NCI-H146 (cell line): ENCODE results near the gene IFFO2.
A peak's percentile ranks its signal among the peaks of the same experiment; 100 is the strongest.
"Not testable (repeated sequence)": the region's sequence is repeated elsewhere in the genome, so short reads cannot be mapped to it uniquely, and the experiment has no call there.

Experiments used
- DNase-seq: peaks from one replicate; lab custom pipeline; 2025; lab: John Stamatoyannopoulos, UW

Gene IFFO2

DNA sequence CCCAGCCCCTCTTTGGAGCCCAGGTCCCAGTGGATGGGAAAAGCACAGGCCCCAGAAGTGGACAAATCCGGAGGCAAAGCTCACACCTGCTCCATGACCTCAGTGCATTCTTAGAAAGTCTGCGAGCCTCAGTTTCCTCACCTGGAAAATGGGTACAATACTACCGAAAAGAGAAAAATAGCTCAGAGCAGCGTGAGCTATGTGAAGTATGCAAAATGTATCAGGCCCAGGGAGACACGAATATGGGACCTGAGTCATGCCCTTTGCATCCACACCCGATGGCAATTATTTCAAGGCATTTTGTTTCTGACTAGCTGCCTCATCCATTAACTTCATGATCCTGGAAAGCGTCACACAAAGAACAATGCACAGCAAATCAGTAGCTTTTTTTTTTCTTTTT lies 63.4 kb downstream of the IFFO2 start:
- no peak for DNase-seq

DNA sequence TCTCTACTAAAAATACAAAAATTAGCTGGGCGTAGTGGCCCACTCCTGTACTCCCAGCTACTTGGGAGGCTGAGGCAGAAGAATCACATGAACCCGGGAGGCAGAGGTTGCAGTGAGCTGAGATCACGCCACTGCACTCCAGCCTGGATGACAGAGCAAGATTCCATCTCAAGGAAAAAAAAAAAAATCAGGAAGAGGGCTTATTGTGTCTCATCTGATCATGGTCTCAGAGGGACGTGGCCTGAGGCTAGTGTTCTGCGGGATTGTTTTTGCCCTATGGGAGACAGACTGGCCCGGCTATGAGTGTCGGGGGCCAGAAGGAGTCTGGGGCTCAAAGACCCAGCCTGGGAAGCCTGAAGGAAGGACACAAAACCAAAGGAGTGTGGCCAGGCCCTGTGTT lies 64.6 kb downstream of the IFFO2 start:
- not testable (repeated sequence) for DNase-seq

DNA sequence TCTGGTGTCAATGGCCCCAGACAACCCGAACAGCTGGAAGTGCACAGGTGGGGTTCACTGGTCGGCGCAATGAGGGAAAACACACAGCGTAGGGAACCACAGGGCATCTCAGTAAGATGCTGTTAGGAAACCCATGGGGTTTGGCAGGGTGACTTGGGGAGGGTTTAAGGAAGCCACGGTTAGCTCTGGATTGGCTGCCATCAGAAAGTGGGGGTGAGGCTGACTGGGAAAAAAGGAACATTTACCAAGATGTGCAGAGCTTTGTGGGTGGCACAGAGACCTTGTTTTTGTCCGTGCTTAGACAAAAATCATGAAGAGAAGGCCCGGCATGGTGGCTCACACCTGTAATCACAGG lies 65.1 kb downstream of the IFFO2 start:
- DNase-seq, result no peak

- no peak for DNase-seq
These were observed 65.6 kb downstream of the IFFO2 start for GRCh38 chr1:18890706-18891425.

DNA sequence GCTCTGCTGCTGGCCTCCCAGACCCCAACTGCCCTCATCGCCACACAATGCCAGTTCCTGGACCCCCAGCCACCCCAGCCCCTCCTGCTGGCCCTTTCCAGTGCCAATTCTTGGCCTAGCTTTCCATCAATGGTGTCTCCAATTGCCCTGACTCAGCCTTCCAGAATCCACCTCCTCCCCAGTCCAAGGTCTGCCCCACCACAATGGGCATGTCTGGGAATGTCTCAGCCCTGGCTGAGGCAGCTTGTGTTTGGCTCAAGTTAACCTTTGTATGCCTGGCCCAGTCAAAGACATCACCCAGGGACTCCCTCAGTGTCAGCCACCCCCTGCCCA lies 70.5 kb downstream of the IFFO2 start:
- DNase-seq, result no peak

DNA sequence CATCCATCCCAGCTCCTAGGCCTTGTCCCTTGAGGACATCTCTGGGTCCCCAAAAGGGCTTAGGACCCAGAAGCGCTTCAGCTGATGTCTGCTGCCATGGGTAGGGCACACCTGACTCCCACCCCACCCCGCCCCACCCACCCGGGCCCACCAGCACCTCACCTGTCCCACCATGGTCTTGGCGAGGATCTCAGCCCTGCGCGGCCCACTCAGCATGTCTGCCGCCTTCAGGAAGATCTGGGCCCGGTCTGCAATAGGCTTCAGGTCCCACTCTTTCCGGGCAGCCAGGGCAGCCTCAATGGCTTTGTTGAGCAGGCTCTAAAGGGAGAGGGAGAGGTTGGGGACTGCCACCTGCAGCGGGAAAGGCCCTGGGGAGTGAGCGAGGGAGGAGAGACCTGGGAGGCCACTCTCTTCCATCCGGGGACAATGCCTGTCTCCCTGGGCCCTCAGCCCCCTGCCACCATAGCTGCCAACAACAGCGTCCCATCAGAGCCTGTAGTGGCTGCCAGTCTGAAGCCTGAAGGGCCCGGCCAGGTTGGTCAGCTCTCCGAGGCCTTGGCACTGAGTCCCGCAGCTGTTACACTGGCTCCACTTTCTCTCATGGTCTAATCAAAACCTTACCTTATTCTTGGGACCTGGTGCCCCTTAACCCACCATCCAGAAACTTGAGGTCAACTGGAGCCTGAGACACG lies 71.0 kb downstream of the IFFO2 start:
- no peak for DNase-seq

- DNase-seq, result no peak
These were observed 71.7 kb downstream of the IFFO2 start for GRCh38 chr1:18884727-18885126.

GRCh38 chr1:18884419-18884717 lies 72.1 kb downstream of the IFFO2 start:
- no peak for DNase-seq

GRCh38 chr1:18883636-18884418 lies 72.6 kb downstream of the IFFO2 start:
- peak; percentile 16 for DNase-seq

DNA sequence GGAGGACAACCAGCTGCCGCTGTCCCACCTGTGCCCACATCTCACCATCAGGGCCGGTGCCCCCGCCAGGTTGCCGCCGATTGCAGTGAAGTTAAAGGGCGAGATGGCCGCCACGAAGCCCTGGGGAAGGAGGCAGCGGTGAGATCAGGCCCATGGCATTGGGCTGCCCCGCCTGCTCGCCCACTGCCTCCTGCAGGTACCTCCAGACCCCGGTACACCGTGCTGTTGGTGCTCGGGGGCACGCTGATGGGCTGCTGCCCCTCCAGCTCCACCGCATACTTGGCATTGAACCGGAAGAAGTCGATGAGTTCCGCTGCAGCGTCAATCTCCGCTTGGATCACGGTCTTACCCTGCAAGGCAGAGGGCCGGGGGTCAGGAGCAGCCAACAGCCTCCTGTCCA lies 73.4 kb downstream of the IFFO2 start:
- DNase-seq, result no peak

DNA sequence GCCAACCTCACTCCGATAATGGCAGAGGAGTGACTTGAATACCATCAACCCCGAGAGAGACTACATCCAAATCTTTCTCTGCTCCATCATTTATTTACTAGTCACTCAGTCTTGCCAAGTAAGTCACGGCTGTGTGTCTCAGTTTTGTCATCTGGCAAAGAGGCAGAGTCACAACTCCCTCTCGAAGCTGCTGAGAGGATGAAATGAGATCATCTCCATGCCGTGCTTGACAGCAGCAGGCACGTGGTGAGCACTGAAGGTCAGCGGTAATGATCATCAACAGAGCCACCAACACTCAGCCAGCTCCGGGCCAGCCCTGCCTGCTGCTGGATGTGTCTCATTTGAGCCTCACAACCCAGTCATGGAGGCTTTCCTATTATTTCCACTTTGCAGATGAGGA lies 74.0 kb downstream of the IFFO2 start:
- DNase-seq, result no peak

GRCh38 chr1:18881642-18882431 lies 74.6 kb downstream of the IFFO2 start:
- no peak for DNase-seq

GRCh38 chr1:18881164-18881563 lies 75.3 kb downstream of the IFFO2 start:
- no peak for DNase-seq

GRCh38 chr1:18880585-18880984 lies 75.9 kb downstream of the IFFO2 start:
- DNase-seq, result no peak

DNA sequence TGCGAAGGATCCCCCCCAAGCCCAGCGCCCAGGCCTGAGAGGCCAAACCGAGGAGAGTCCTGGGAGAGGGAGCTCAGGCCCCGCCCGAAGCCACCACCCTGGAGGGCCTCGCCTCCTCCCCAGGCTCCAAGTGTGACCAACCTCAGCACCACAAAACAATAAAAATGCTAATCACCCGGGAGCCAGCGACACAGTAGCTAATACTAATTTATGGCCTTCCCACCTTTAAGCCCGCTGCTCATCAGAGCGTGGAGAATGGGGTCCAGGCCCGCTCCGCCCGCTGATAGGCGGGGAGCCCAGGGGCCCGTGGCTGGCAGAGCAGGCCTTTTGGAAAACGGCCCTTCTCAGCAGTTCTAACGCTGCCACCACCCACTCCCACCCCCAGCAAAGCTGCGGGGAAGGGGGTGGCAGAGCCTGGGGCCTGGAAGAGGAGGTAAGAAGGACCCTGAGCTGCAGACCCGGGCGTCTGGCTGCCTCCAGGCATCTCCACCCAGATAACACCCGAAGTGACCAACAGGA lies 76.6 kb downstream of the IFFO2 start:
- DNase-seq, result no peak

DNA sequence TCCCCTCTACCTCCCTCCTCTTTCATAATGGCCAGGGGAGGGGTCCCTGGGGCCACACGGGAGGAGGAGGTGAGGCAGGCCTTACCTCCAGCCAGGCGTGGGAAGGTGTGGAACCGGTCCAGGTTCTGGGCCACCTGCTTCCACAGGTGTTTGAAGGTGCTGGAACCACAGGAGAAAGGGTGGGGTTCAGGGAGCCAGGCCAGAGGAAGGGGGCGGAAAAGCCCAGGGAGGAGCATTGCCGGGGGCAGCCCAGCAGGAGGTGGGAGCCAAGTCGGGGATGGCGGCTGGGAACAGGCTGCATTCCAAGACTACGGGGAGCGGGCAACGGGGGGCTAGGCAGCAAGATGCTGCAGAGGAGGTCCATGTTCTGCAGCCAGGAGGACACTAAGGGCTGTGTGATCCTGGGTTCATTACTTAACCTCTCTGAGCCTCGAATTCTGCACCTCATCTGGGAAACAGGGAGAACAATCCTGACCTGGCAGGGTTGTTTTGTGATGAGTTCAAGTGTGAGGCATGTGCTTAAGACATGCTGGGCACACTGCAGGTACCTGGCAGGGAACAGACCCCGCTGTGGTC lies 77.2 kb downstream of the IFFO2 start:
- no peak for DNase-seq

DNA sequence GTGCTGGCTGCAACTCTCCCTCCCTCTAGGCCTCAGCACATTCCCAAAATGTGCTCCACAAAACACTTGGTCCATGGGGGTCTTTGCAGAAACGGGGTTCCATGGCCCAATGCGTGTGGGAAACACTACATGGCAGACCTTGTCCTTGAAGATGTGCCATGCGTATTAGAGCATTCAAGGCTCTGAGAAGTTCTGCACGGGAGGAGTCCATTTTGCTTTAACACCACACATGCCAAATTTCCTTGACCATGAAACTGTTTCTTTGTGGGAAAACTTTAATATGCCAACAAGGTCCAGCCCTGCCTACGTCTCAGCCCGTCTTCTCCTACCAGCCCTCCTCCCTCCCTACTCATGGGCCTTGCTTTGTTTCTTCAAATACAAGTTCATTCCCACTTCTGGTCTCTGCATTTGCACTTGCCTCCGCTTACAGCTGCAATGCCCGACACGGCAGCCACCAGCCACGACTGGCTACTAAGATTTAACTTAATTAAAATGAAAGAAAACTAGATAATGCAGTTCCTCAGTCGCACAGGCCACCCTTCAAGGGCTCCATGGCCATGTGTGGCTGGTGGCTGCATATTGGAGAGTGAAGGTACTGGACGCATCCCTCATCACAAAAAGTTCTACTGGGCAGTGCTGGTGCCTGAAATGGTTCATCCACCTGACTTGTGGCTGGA lies 77.8 kb downstream of the IFFO2 start:
- no peak for DNase-seq

- DNase-seq, result no peak
These were observed 79.2 kb downstream of the IFFO2 start for GRCh38 chr1:18877282-18877681.

DNA sequence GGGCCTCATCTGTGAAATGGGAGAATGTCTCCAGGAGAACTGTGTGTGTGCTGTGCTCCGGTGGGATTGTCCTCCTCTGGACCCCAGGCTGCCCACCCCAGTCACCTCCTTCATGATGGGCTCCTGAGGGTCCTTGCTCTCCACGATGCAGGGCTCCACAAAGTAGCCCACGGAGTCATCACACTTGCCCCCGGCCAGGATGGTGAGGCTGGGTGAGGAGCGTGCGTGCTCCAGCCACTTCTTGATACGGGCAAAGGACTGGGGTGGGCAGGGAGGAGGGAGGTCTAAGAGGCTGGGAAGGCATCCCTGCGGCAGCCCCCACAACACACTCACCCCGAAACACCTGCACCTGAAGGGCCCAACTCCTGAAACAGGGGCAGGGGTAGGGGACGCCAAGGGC lies 80.3 kb downstream of the IFFO2 start:
- DNase-seq, result no peak

GRCh38 chr1:18875796-18876128 lies 80.7 kb downstream of the IFFO2 start:
- no peak for DNase-seq

DNA sequence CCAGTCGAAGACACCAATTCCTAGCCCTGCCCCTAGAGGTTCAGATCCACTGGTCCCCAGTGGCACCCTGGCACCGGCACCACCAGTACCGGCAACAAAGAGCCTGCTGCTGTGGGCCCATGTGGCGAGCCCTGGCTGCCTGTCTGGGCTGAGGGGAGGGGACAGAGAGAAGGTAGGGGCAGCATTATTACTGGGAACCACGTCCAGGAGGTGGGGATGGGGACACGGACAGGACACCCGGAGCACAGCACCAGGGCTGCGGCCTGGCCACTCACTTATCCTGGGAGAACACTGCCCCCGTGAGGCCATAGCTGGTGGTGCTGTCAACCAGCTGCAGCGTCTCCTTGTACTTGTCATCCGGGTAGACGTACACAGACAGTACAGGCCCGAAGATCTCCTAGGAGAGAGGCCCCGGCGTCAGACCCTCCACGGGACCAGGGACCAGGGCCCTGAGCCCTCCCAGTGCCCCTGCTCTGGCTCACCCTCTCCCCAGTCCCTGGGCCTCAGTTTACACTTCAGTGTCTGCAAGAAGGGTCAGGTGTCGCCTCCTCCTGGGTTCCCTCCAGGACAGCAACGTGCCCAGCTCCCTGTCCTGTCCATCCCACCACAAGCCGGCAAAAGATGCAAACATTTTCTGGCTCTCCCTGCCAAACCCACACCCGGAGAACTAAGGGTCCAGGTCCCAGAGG lies 81.2 kb downstream of the IFFO2 start:
- peak; percentile 41 for DNase-seq
